BJ (cell line): ENCODE measurements around the gene PPP1R12B. TPM values are rescaled to one million over a fixed set of nuclear protein-coding genes. Genes with fewer than 3 reads are reported as not detected.
A peak's percentile ranks its signal among the peaks of the same experiment; 100 is the strongest.
"Not testable (repeated sequence)": the region's sequence is repeated elsewhere in the genome, so short reads cannot be mapped to it uniquely, and the experiment has no call there.

ENCODE experiments used
- CTCF ChIA-PET: fragments of 350-600 bp; formaldehyde crosslinking; extraction: SDS; loops from one replicate; lab custom pipeline; 2021; ENCODE audit warnings: antibody characterized with exemption, inconsistent platforms; lab: Yijun Ruan, JAX
- POLR2A ChIA-PET: fragments of 300-600 bp; sonication (Branson Sonifier 250); formaldehyde crosslinking; extraction: SDS; loops from one replicate; lab custom pipeline; 2021; ENCODE audit warnings: antibody characterized with exemption; lab: Charles Lee
- DNase-seq: peaks from one replicate; pipeline ENCODE4 v3.0.0-alpha.2; 2011; ENCODE audit warnings: low read depth
- H3K27me3 ChIP-seq: 2 replicates; pipeline ENCODE4 v1.6.0; 2011; ENCODE audit warnings: low read length; ENCODE audit not compliant: control insufficient read depth, insufficient read depth
- H3K36me3 ChIP-seq: 2 replicates; pipeline ENCODE4 v1.5.1; 2011; ENCODE audit warnings: low read length; ENCODE audit not compliant: control insufficient read depth, insufficient read depth
- H3K4me3 ChIP-seq: 2 replicates; pipeline ENCODE4 v1.5.1; 2011; ENCODE audit warnings: low read depth, mild to moderate bottlenecking, control low read depth, low read length
- CTCF ChIP-seq: IDR thresholded peaks from 2 replicates; pipeline ENCODE4 v1.5.1; 2011; ENCODE audit warnings: low read depth, mild to moderate bottlenecking, control low read depth, inconsistent platforms, low read length, moderate library complexity; ENCODE audit not compliant: insufficient read depth
- polyA plus RNA-seq: library from polyadenylated mRNA; depleted of rRNA; stranded (reverse); fragments of >200 nt; gene quantifications from 2 replicates; pipeline ENCODE4 v1.2.3, GENCODE V29; 2011

Gene PPP1R12B
- polyA plus RNA-seq, 1 experiment, result 9.4 TPM

- ChIA-PET CTCF (interaction anchor here (1.1 kb wide), 1 partner anchor 54 kb away, joined by 3 read pairs; no protein-coding TSS in a partner anchor), POLR2A (no interaction called here)
- Histone ChIP-seq H3K4me3 (no peak overlapping the region), H3K27me3 (no peaks in the 10 kb centered on the region), H3K36me3 (no peaks in the 10 kb centered on the region)
- no peak for TF ChIP-seq CTCF
- DNase-seq, result no peak
Measured at GRCh38 chr1:202624088-202624780, 275.7 kb downstream of the PPP1R12B start.

- ChIA-PET CTCF (interaction anchor here (0.6 to 4.3 kb wide), 10 partner anchors 10 to 163 kb away, joined by 3 to 14 read pairs (median 4); no protein-coding TSS in a partner anchor), POLR2A (no interaction called here)
- no peak for DNase-seq
- no peak for TF ChIP-seq CTCF
- Histone ChIP-seq H3K27me3 (no peaks in the 10 kb centered on the region), H3K36me3 (no peaks in the 10 kb centered on the region), H3K4me3 (no peak overlapping the region)
Measured at GRCh38 chr1:202624781-202625108, 276.2 kb downstream of the PPP1R12B start.

- DNase-seq, result no peak
- no peaks in the 10 kb centered on the region for H3K36me3 ChIP-seq
- ChIA-PET POLR2A (no interaction called here), CTCF (interaction anchor here (0.6 to 4.3 kb wide), 13 partner anchors 11 to 166 kb away, joined by 3 to 14 read pairs (median 4); no protein-coding TSS in a partner anchor)
- H3K4me3 ChIP-seq, result no peak overlapping the region
- H3K27me3 ChIP-seq, result no peaks in the 10 kb centered on the region; the same call in none of the 2 replicates
- peak; percentile 81 for TF ChIP-seq CTCF
Measured at GRCh38 chr1:202625416-202626360, 277.2 kb downstream of the PPP1R12B start.

GRCh38 chr1:202627036-202627435 lies 278.5 kb downstream of the PPP1R12B start:
- H3K36me3 ChIP-seq, H3K4me3 ChIP-seq, POLR2A ChIA-PET, DNase-seq, H3K27me3 ChIP-seq: not testable (repeated sequence)
- CTCF ChIA-PET, result interaction anchor here (1.2 to 4.3 kb wide), 4 partner anchors 27 to 167 kb away, joined by 3 to 14 read pairs (median 8); no protein-coding TSS in a partner anchor

- no peaks in the 10 kb centered on the region for H3K36me3 ChIP-seq
- TF ChIP-seq CTCF, result no peak
- CTCF ChIA-PET, result interaction anchor here (0.6 to 4.3 kb wide), 6 partner anchors 12 to 390 kb away, joined by 3 to 14 read pairs (median 4); no protein-coding TSS in a partner anchor
- POLR2A ChIA-PET, result no interaction called here
- no peak overlapping the region for H3K4me3 ChIP-seq
- no peak for DNase-seq
- H3K27me3 ChIP-seq, result no peaks in the 10 kb centered on the region; the same call in none of the 2 replicates
Measured at GRCh38 chr1:202627841-202628565, 279.5 kb downstream of the PPP1R12B start.
